ENCODE results near the gene GLRX. TPM values are rescaled to one million over a fixed set of nuclear protein-coding genes. Genes with fewer than 3 reads are reported as not detected.

The GLRX gene
- total and polyA plus RNA-seq, 10 of the 15 experiments (the other 5 are each of a cell fraction or from before 2014, with no cell fraction given) = 63.0 to 366 (median 186) TPM

DNA sequence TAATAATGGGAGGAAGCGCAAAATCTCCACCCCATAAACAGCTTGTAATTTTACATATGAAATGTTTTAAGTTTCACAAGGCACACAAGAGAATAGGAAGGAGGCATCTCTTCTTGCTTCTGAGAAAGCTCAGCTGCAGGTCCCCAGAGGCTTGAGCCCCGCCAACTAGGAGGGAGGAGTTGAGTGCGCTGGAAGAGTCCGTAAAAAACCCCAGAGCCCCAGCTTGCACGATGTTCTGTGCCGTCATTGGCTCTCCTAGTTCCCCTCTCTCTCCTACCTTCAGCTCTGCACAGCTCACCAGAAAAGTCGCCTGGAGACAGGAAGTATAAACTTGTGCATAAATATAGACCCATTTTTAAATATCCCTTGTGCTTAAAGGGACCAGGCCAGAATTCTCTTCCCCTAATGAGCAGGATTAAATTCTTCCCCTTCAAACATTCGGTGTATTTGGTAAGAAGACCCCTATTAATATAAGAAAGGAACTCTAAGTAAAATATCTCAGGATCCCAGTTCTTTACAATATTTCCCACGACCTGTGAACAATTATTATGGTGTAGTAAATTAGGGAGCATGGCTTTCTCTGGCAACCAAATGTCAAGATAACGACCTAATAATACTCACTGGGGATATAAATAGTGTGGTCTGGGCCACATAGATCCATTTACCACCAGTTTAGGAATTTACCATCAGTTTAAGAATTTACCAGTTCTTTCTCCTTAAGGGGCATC lies 13.7 kb downstream of the GLRX start (continued):
- TF ChIP-seq, protein P1, sequence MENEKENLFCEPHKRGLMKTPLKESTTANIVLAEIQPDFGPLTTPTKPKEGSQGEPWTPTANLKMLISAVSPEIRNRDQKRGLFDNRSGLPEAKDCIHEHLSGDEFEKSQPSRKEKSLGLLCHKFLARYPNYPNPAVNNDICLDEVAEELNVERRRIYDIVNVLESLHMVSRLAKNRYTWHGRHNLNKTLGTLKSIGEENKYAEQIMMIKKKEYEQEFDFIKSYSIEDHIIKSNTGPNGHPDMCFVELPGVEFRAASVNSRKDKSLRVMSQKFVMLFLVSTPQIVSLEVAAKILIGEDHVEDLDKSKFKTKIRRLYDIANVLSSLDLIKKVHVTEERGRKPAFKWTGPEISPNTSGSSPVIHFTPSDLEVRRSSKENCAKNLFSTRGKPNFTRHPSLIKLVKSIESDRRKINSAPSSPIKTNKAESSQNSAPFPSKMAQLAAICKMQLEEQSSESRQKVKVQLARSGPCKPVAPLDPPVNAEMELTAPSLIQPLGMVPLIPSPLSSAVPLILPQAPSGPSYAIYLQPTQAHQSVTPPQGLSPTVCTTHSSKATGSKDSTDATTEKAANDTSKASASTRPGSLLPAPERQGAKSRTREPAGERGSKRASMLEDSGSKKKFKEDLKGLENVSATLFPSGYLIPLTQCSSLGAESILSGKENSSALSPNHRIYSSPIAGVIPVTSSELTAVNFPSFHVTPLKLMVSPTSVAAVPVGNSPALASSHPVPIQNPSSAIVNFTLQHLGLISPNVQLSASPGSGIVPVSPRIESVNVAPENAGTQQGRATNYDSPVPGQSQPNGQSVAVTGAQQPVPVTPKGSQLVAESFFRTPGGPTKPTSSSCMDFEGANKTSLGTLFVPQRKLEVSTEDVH (IDR thresholded peaks at IDR 0.05; ENCODE audit: low read depth, partially characterized antibody) = no peak
- TF ChIP-seq PML (IDR thresholded peaks at IDR 0.05; ENCODE audit: low read length) (0 out of 2 replicates have a peak, but pooled peaks have one; percentile 21), ATF2 (IDR thresholded peaks at IDR 0.05; ENCODE audit: low read length) (peak; percentile 27; the same call in 1 of the 2 replicates), GATAD2B (conservative IDR thresholded peaks at IDR 0.05; ENCODE audit: low read depth) (0 out of 2 replicates have a peak, but pooled peaks have one; percentile 35), ASH2L (IDR thresholded peaks at IDR 0.05; ENCODE audit: borderline replicate concordance, low read depth) (no peak), STAT3 (IDR thresholded peaks at IDR 0.05; ENCODE audit: low read depth, low read length) (0 out of 2 replicates have a peak, but pooled peaks have one; percentile 36), NR2C1 (IDR thresholded peaks at IDR 0.05) (no peak), POU2F2 (IDR thresholded peaks at IDR 0.05; ENCODE audit: borderline replicate concordance, low read depth, low read length) (peak; percentile 55; the same call in 1 of the 3 replicates), ZBTB40 (IDR thresholded peaks at IDR 0.05; ENCODE audit: borderline replicate concordance) (peak; percentile 52; the same call in 1 of the 2 replicates), MXI1 (IDR thresholded peaks at IDR 0.05; ENCODE audit: low read depth, low read length) (peak; percentile 80; the same call in 1 of the 2 replicates), SUZ12 (IDR thresholded peaks at IDR 0.05; ENCODE audit: unreplicated experiment) (no peak), IKZF1 (conservative IDR thresholded peaks at IDR 0.05) (no peak), ZNF274 (IDR thresholded peaks at IDR 0.05; ENCODE audit: insufficient read depth, insufficient read length) (no peak), SP1 (IDR thresholded peaks at IDR 0.05; ENCODE audit: low read depth, low read length) (peak; percentile 83), BHLHE40 (IDR thresholded peaks at IDR 0.05; ENCODE audit: borderline replicate concordance in 1 of 2, low read depth in 2 of 2, low read length in 1 of 2) (peak; percentile 58 to 72; a peak in 2 of 4 replicates), KLF5 (IDR thresholded peaks at IDR 0.05; ENCODE audit: partially characterized antibody) (no peak)
- TF ChIP-seq, protein P2, sequence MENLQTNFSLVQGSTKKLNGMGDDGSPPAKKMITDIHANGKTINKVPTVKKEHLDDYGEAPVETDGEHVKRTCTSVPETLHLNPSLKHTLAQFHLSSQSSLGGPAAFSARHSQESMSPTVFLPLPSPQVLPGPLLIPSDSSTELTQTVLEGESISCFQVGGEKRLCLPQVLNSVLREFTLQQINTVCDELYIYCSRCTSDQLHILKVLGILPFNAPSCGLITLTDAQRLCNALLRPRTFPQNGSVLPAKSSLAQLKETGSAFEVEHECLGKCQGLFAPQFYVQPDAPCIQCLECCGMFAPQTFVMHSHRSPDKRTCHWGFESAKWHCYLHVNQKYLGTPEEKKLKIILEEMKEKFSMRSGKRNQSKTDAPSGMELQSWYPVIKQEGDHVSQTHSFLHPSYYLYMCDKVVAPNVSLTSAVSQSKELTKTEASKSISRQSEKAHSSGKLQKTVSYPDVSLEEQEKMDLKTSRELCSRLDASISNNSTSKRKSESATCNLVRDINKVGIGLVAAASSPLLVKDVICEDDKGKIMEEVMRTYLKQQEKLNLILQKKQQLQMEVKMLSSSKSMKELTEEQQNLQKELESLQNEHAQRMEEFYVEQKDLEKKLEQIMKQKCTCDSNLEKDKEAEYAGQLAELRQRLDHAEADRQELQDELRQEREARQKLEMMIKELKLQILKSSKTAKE (IDR thresholded peaks at IDR 0.05; ENCODE audit: low read depth, poor library complexity, severe bottlenecking) = peak; percentile 26
- TF ChIP-seq, protein P3, sequence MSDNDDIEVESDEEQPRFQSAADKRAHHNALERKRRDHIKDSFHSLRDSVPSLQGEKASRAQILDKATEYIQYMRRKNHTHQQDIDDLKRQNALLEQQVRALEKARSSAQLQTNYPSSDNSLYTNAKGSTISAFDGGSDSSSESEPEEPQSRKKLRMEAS (IDR thresholded peaks at IDR 0.05; ENCODE audit: low read depth, low read length) = no peak
